ENCODE results near the gene NCAPD2. TPM values are rescaled to one million over a fixed set of nuclear protein-coding genes. Genes with fewer than 3 reads are reported as not detected.
A peak's percentile ranks its signal among the peaks of the same experiment; 100 is the strongest.
"Not testable (repeated sequence)": the region's sequence is repeated elsewhere in the genome, so short reads cannot be mapped to it uniquely, and the experiment has no call there.

Gene NCAPD2
- total RNA-seq, 1 donor from 2014 or later = 113 TPM

DNA sequence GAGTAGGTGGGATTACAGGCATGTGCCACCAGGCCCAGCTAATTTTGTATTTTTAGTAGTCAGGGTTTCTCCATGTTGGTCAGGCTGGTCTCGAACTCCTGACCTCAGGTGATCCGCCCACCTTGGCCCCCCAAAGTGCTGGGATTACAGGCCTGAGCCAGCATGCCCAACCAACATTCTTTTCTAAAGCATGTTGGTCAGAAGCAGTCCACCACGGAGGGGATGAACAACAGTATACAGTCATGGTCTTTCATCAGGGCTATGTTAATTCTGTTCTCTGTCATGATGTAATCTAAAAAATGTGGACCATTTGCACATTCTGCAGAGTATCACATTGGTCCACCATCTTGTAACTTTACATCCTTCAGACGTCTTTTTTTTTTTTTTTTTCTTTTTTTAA is 4.5 kb upstream of the NCAPD2 start:
- Histone ChIP-seq H3K4me2 (no peak overlapping the region), H3K4me1 (peaks cover 5% of the 10 kb centered on the region), H3K79me2 (ENCODE audit: low read depth) (peaks cover 21% of the 10 kb centered on the region), H3K9ac (no peak overlapping the region), H2AFZ (replicated peaks) (no peak overlapping the region), H3K27me3 (no peaks in the 10 kb centered on the region), H3F3A (ENCODE audit: low read depth) (peaks cover 31% of the 10 kb centered on the region), H3K27ac (no peak overlapping the region), H4K20me1 (ENCODE audit: low read depth) (peaks cover 4% of the 10 kb centered on the region), H3K4me3 (no peak overlapping the region), H3K9me3 (ENCODE audit: low read depth) (no peaks in the 10 kb centered on the region), H3K36me3 (peaks cover 8% of the 10 kb centered on the region)
- H3K36me3 Mint-ChIP-seq = peaks cover 3% of the 10 kb centered on the region
- TF ChIP-seq EZH2phosphoT487 (IDR thresholded peaks at IDR 0.05) (no peak), EZH2 (IDR thresholded peaks at IDR 0.05) (no peak)
- TF ChIP-seq, protein P1, sequence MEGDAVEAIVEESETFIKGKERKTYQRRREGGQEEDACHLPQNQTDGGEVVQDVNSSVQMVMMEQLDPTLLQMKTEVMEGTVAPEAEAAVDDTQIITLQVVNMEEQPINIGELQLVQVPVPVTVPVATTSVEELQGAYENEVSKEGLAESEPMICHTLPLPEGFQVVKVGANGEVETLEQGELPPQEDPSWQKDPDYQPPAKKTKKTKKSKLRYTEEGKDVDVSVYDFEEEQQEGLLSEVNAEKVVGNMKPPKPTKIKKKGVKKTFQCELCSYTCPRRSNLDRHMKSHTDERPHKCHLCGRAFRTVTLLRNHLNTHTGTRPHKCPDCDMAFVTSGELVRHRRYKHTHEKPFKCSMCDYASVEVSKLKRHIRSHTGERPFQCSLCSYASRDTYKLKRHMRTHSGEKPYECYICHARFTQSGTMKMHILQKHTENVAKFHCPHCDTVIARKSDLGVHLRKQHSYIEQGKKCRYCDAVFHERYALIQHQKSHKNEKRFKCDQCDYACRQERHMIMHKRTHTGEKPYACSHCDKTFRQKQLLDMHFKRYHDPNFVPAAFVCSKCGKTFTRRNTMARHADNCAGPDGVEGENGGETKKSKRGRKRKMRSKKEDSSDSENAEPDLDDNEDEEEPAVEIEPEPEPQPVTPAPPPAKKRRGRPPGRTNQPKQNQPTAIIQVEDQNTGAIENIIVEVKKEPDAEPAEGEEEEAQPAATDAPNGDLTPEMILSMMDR (IDR thresholded peaks at IDR 0.05) = no peak
- no peak overlapping the region for H3K4me3 Mint-ChIP-seq
- peaks cover 2% of the 10 kb centered on the region for H3K27me3 Mint-ChIP-seq (ENCODE audit: insufficient read depth, low read depth)
- no peak for DNase-seq (ENCODE audit: low spot score)
- no peaks in the 10 kb centered on the region for H3K9me3 Mint-ChIP-seq
- H3K27ac Mint-ChIP-seq = no peak overlapping the region
- H3K4me1 Mint-ChIP-seq = peaks cover 8% of the 10 kb centered on the region

GRCh38 chr12:6490673-6491072 is 3.2 kb upstream of the NCAPD2 start:
- peaks cover 15% of the 10 kb centered on the region for H3K4me1 ChIP-seq
- not testable (repeated sequence) for H3K27me3 ChIP-seq; H3K36me3 Mint-ChIP-seq; H3K27me3 Mint-ChIP-seq (ENCODE audit: insufficient read depth, low read depth); DNase-seq (ENCODE audit: low spot score); H3K4me3 Mint-ChIP-seq; H3K27ac Mint-ChIP-seq; H2AFZ ChIP-seq (replicated peaks); H3K4me2 ChIP-seq; H3K9ac ChIP-seq; H3K27ac ChIP-seq; H3K9me3 ChIP-seq (ENCODE audit: low read depth); H3K9me3 Mint-ChIP-seq; H3K4me3 ChIP-seq
- peaks cover 17% of the 10 kb centered on the region for H4K20me1 ChIP-seq (ENCODE audit: low read depth)
- H3F3A ChIP-seq (ENCODE audit: low read depth) = peaks cover 33% of the 10 kb centered on the region
- peaks cover 33% of the 10 kb centered on the region for H3K79me2 ChIP-seq (ENCODE audit: low read depth)
- peaks cover 13% of the 10 kb centered on the region for H3K36me3 ChIP-seq
- H3K4me1 Mint-ChIP-seq = peaks cover 16% of the 10 kb centered on the region

DNA sequence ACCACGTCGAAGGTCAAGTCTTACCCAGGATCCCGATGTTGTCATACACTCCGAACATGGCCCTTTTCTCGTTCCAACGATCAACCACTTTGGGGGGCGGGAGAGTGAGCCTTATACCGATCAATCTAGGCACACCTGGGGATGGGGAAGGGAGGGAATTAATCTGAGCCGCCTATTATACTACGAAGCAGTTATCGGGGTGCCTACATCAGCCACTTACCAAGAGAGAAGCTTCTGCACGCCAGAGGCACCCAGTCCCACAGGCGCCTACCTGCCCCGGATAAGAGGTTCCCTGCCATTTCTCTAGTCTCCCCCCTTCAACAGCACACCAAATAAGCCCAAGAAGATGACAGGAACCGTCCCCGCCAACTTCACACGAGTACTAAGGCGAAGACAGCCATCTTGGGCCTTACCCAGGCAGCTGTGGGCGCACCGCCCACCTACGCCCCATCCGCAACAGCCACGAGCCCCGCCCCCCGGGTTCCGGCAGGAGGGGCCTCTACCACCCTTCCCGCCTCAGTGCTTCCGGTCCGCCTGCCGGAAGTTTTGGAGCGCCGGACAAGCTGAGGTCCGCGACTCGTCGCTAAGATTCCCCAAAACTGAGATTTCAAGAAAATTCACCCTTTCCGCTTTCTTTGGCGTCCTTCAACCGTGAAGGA is 935 bp upstream of the NCAPD2 start, which contains the start of gene MRPL51:
TSS of gene MRPL51 (minus strand) at position 425 of the 659 bp plus-strand sequence. CDS start at position 299, 126 bp downstream.
- Mint-ChIP-seq H3K4me1 (peaks cover 28% of the 10 kb centered on the region), H3K27ac (peak within 1 kb of the TSS; percentile 93), H3K4me3 (peak within 1 kb of the TSS; percentile 97), H3K36me3 (peaks cover 14% of the 10 kb centered on the region), H3K9me3 (no peaks in the 10 kb centered on the region), H3K27me3 (ENCODE audit: insufficient read depth, low read depth) (peaks cover 2% of the 10 kb centered on the region)
- peak within 1 kb of the TSS; percentile 86 for H3K4me3 ChIP-seq
- H3K27ac ChIP-seq = peak within 1 kb of the TSS; percentile 81
- TF ChIP-seq EZH2 (IDR thresholded peaks at IDR 0.05) (peak; percentile 19), EZH2phosphoT487 (IDR thresholded peaks at IDR 0.05) (no peak)
- H3F3A ChIP-seq (ENCODE audit: low read depth) = peaks cover 33% of the 10 kb centered on the region
- H3K27me3 ChIP-seq = no peaks in the 10 kb centered on the region
- H3K9me3 ChIP-seq (ENCODE audit: low read depth) = no peaks in the 10 kb centered on the region
- peaks cover 19% of the 10 kb centered on the region for H3K36me3 ChIP-seq
- DNase-seq (ENCODE audit: low spot score) = peak; percentile 98
- H2AFZ ChIP-seq (replicated peaks) = peak within 1 kb of the TSS; percentile 55
- peak within 1 kb of the TSS; percentile 74 for H3K4me2 ChIP-seq
- peaks cover 23% of the 10 kb centered on the region for H3K4me1 ChIP-seq
- H3K79me2 ChIP-seq (ENCODE audit: low read depth) = peaks cover 56% of the 10 kb centered on the region
- peak within 1 kb of the TSS; percentile 68 for H3K9ac ChIP-seq
- peaks cover 24% of the 10 kb centered on the region for H4K20me1 ChIP-seq (ENCODE audit: low read depth)

GRCh38 chr12:6494258-6494743 is 399 bp downstream of the NCAPD2 start:
- Histone ChIP-seq H3K27ac (peak overlapping the region; percentile 76), H3K27me3 (no peaks in the 10 kb centered on the region), H3K36me3 (peaks cover 22% of the 10 kb centered on the region), H3K9me3 (ENCODE audit: low read depth) (no peaks in the 10 kb centered on the region), H4K20me1 (ENCODE audit: low read depth) (peaks cover 24% of the 10 kb centered on the region), H3K9ac (peak overlapping the region; percentile 18), H3K79me2 (ENCODE audit: low read depth) (peaks cover 70% of the 10 kb centered on the region), H3F3A (ENCODE audit: low read depth) (peaks cover 32% of the 10 kb centered on the region), H2AFZ (replicated peaks) (peak overlapping the region; percentile 26), H3K4me1 (peaks cover 23% of the 10 kb centered on the region), H3K4me3 (peak overlapping the region; percentile 86), H3K4me2 (peak overlapping the region; percentile 74)
- peaks cover 28% of the 10 kb centered on the region for H3K4me1 Mint-ChIP-seq
- no peak for DNase-seq (ENCODE audit: low spot score)
- H3K27ac Mint-ChIP-seq = peak overlapping the region; percentile 89
- peaks cover 19% of the 10 kb centered on the region for H3K36me3 Mint-ChIP-seq
- peak overlapping the region; percentile 97 for H3K4me3 Mint-ChIP-seq
- TF ChIP-seq, protein P1 (IDR thresholded peaks at IDR 0.05) = no peak
- no peak for TF ChIP-seq EZH2 (IDR thresholded peaks at IDR 0.05)
- no peak for TF ChIP-seq EZH2phosphoT487 (IDR thresholded peaks at IDR 0.05)
- no peaks in the 10 kb centered on the region for H3K27me3 Mint-ChIP-seq (ENCODE audit: insufficient read depth, low read depth)
- H3K9me3 Mint-ChIP-seq = no peaks in the 10 kb centered on the region

All from neural progenitor cell (in vitro differentiated cells).